Sigmoid colon (tissue), 4 donors: Measurements from ENCODE around the gene TSPAN5.

Experiments
- EP300 ChIP-seq, 4 donors: sonication (generic); formaldehyde crosslinking; IDR thresholded peaks; one replicate each; pipeline ENCODE4 v1.6.1; 2017; ENCODE audit warnings: antibody characterized with exemption in 4 of 4
- POLR2A ChIP-seq, 2 donors: fragments of 450-650 bp; IDR thresholded peaks; one replicate each; pipeline ENCODE4 v1.6.1; 2016; ENCODE audit warnings: antibody characterized with exemption in 2 of 2, mild to moderate bottlenecking in 2 of 2, moderate library complexity in 2 of 2
- POLR2AphosphoS5 ChIP-seq, 4 donors: sonication (generic); formaldehyde crosslinking; IDR thresholded peaks; one replicate each; pipeline ENCODE4 v1.6.1; 2017; ENCODE audit warnings: antibody characterized with exemption in 4 of 4
- TF ChIP-seq, protein P1 (sequence below), 4 experiments: fragments of 450-650 bp in 3 of 4; fragments of 200-600 bp in 1 of 4; IDR thresholded peaks; one replicate each; pipeline ENCODE4 v1.5.1; 2016 to 2019; ENCODE audit warnings: antibody characterized with exemption in 4 of 4, mild to moderate bottlenecking in 3 of 4, moderate library complexity in 2 of 4

GRCh38 chr4:98546910-98547594, 111.4 kb downstream of the TSPAN5 start:
- TF ChIP-seq POLR2AphosphoS5 (IDR thresholded peaks at IDR 0.05) = peak in 1 of 4 donors; percentile 8
- TF ChIP-seq, protein P1, sequence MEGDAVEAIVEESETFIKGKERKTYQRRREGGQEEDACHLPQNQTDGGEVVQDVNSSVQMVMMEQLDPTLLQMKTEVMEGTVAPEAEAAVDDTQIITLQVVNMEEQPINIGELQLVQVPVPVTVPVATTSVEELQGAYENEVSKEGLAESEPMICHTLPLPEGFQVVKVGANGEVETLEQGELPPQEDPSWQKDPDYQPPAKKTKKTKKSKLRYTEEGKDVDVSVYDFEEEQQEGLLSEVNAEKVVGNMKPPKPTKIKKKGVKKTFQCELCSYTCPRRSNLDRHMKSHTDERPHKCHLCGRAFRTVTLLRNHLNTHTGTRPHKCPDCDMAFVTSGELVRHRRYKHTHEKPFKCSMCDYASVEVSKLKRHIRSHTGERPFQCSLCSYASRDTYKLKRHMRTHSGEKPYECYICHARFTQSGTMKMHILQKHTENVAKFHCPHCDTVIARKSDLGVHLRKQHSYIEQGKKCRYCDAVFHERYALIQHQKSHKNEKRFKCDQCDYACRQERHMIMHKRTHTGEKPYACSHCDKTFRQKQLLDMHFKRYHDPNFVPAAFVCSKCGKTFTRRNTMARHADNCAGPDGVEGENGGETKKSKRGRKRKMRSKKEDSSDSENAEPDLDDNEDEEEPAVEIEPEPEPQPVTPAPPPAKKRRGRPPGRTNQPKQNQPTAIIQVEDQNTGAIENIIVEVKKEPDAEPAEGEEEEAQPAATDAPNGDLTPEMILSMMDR (IDR thresholded peaks at IDR 0.05) = no peak
- TF ChIP-seq EP300 (IDR thresholded peaks at IDR 0.05) = no peak
- TF ChIP-seq POLR2A (IDR thresholded peaks at IDR 0.05) = no peak
